Lower leg skin (tissue), 4 donors: ENCODE results near the gene GAPDHS. TPM values are rescaled to one million over a fixed set of nuclear protein-coding genes. Genes with fewer than 3 reads are reported as not detected.

ENCODE experiments used
- DNase-seq, 2 donors: peaks; one replicate each; pipeline ENCODE4 v3.0.0-alpha.2; 2019; ENCODE audit warnings: low spot score in 2 of 2
- H3K4me3 ChIP-seq: fragments of 200-600 bp; sonication (generic); 2 replicates; pipeline ENCODE4 v1.5.1; 2017; ENCODE audit warnings: mild to moderate bottlenecking, low read depth; ENCODE audit not compliant: poor library complexity, severe bottlenecking
- CTCF ChIP-seq, 3 donors: fragments of 450-650 bp; IDR thresholded peaks; one replicate each; pipeline ENCODE4 v1.5.1; 2016; ENCODE audit warnings: antibody characterized with exemption in 3 of 3, mild to moderate bottlenecking in 3 of 3, moderate library complexity in 2 of 3
- POLR2A ChIP-seq, 2 donors: fragments of 450-650 bp; IDR thresholded peaks; one replicate each; pipeline ENCODE4 v1.6.1; 2016 to 2017; ENCODE audit warnings: antibody characterized with exemption in 2 of 2, mild to moderate bottlenecking in 1 of 2, moderate library complexity in 1 of 2
- WGBS, 2 donors: methylation state at CpG; one replicate each; pipeline ENCODE4 v1.1.5; 2018; 5-methylcytosine and 5-hydroxymethylcytosine counted together
- intact Hi-C: fragments of 100-400 bp; cut with DNase I; formaldehyde crosslinking; loops from one replicate; pipeline ENCODE4 v1.15.0; 2023; ENCODE audit warnings: low total_unique reads
- total RNA-seq, 4 donors: library from RNA; depleted of rRNA; stranded (reverse); fragments of >200 nt; gene quantifications; one replicate each; pipeline ENCODE4 v1.1.0, GENCODE V29; 2016

GAPDHS gene
- total RNA-seq, 4 donors from 2014 or later = 6.0 to 7.3 (median 6.2) TPM

- H3K4me3 ChIP-seq = no peak overlapping the region
- WGBS, 2 donors = 30 to 40% methylated on average over 51 to 52 of the region's 53 CpGs
- TF ChIP-seq POLR2A (IDR thresholded peaks at IDR 0.05) (no peak), CTCF (IDR thresholded peaks at IDR 0.05) (no peak)
- DNase-seq = no peak
- intact Hi-C loops = no loop called here
Observed at GRCh38 chr19:35558400-35559280, 25.4 kb downstream of the GAPDHS start.

GRCh38 chr19:35559281-35559659, 26.0 kb downstream of the GAPDHS start:
- 72 to 73% methylated on average over 11 of the region's 11 CpGs for WGBS, 2 donors
- no peak for DNase-seq
- intact Hi-C loops = no loop called here
- TF ChIP-seq CTCF (IDR thresholded peaks at IDR 0.05) (no peak), POLR2A (IDR thresholded peaks at IDR 0.05) (no peak)
- H3K4me3 ChIP-seq = no peak overlapping the region

- TF ChIP-seq CTCF (IDR thresholded peaks at IDR 0.05) (no peak), POLR2A (IDR thresholded peaks at IDR 0.05) (no peak)
- WGBS, 2 donors = 88 to 91% methylated on average over 23 of the region's 23 CpGs
- H3K4me3 ChIP-seq = no peak overlapping the region
- intact Hi-C loops = loop anchor here (5.0 kb wide), 1 partner anchor 502 kb away; no protein-coding TSS in a partner anchor
- no peak for DNase-seq
Observed at GRCh38 chr19:35559781-35560180, 26.5 kb downstream of the GAPDHS start.

DNA sequence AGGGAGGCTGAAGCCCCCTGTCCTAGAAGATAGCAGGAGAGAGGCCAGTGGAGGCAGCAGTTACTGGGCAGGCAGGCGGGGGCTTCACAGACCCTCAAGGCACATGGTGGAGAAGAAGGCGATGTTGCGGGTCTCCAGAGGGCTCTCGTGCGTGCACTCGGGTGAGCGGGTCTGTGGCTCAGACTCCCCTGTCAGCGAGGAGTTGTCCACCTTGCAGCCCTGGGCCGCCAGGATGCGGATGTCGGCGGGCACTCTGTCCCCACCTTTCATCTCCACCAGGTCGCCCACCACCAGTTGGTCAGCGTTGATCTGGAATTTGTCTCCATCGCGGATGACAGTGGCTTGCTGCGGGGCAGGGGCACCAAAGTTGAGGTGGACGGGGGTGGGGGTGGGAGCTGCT, 27.0 kb downstream of the GAPDHS start:
- H3K4me3 ChIP-seq = no peak overlapping the region
- TF ChIP-seq POLR2A (IDR thresholded peaks at IDR 0.05) (no peak), CTCF (IDR thresholded peaks at IDR 0.05) (no peak)
- 87 to 92% methylated on average over 18 of the region's 18 CpGs for WGBS, 2 donors
- intact Hi-C loops = loop anchor here (5.0 kb wide), 1 partner anchor 503 kb away; no protein-coding TSS in a partner anchor
- DNase-seq = no peak

DNA sequence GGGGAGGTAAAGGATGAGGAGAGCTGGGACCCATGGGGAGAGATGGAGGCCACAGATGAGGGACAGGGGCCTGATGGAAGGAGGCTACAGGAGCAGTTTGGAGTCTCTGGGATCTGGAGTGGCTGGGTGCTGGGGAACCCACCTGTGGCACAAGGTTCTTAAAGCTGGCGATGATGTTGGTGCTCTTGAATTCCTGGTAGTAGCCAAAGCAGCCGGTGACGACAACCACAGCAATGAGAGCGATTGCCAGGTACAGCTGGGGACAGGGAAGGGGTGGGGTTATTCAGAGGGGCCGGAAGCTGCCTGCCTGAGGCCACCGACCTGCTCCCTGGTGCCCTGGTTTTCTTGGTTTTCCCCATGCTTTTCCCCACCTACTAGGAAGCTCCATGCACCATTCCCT, 27.4 kb downstream of the GAPDHS start:
- no peak for TF ChIP-seq POLR2A (IDR thresholded peaks at IDR 0.05)
- TF ChIP-seq CTCF (IDR thresholded peaks at IDR 0.05) = no peak
- no peak for DNase-seq
- 62 to 66% methylated on average over 6 of the region's 6 CpGs for WGBS, 2 donors
- intact Hi-C loops = loop anchor here (5.0 kb wide), 1 partner anchor 503 kb away; no protein-coding TSS in a partner anchor
- H3K4me3 ChIP-seq = no peak overlapping the region
